ENCODE data around the gene KCNK4.

The KCNK4 gene

DNA sequence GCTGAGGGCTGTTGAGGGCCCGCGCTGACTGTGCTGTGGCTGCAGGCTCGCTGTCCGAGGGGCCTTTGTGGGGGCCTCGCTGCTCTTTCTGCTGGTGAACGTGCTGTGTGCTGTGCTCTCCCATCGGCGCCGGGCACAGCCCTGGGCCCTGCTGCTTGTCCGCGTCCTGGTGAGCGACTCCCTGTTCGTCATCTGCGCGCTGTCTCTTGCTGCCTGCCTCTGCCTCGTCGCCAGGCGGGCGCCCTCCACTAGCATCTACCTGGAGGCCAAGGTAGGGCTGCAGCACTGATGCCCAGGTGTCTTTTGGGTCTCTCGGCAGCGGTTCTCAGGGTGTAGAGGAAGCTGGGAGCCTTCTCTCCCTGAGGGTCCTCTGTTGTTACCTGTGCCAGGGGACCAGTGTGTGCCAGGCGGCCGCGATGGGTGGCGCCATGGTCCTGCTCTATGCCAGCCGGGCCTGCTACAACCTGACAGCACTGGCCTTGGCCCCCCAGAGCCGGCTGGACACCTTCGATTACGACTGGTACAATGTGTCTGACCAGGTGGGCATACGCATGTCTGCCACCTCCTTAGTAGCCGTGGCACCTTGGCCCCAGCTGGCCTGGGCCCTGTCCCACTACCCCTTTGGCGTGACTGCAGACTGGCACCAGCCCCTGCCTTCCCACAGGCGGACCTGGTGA is 3.3 kb upstream of the KCNK4 start:
- FAIRE-seq = no peak
- no peak for DNase-seq (ENCODE audit: extremely low spot score, insufficient read length, low read depth)

DNA sequence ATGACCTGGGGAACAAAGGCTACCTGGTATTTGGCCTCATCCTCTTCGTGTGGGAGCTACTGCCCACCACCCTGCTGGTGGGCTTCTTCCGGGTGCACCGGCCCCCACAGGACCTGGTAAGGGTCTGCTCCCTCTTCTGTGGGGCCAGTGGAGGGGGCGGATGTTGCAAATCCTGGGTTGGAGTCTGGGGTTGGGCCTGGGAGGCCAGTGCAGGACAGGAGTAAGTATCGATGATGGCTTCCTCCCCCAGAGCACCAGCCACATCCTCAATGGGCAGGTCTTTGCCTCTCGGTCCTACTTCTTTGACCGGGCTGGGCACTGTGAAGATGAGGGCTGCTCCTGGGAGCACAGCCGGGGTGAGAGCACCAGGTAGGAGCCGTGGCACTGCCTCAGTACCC is 2.8 kb upstream of the KCNK4 start:
- DNase-seq (ENCODE audit: extremely low spot score, insufficient read length, low read depth) = no peak
- FAIRE-seq = no peak

- DNase-seq (ENCODE audit: extremely low spot score, insufficient read length, low read depth) (no peak), FAIRE-seq (no peak)
These were observed 2.0 kb upstream of the KCNK4 start for GRCh38 chr11:64289002-64289564.

- DNase-seq (ENCODE audit: extremely low spot score, insufficient read length, low read depth) (no peak), FAIRE-seq (no peak)
These were observed 495 bp upstream of the KCNK4 start for GRCh38 chr11:64290352-64291261.

DNA sequence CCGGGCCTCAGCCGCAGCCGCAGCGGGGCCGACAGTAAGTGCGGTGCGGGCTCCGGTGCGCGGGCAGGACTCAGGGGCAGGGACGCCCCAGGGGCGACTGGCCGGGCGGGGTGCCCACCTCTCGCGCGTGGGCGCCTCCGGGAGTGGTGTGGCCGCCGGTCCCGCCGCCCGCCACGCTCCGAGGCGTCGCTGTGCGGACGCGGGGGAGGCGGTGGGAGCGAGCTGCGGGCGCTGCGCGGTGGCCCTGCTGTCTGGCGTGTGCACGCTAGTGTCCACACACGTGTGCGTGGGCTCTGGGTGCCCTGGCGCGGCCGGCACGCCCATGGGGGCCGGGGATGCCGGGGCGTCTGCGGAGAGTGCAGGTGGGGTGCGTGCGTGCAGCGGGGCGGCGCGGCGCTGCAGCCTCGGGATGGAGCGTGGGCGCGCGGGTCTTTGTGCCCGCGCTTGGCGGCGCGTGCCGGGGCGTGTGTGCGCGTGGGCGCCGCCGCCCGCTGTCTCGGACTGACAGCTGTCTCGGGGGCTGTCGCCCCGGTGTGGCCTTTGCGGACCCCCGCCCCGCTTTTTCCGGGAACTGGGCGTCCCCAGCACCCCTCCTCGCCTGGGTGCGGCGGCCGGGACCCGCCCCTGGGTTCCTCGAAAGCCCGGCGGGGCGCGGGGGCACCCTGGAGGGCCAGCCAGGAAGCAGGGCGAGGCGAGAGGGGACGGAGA is 804 bp downstream of the KCNK4 start:
- no peak for FAIRE-seq
- DNase-seq (ENCODE audit: extremely low spot score, insufficient read length, low read depth) = no peak

- no peak for DNase-seq (ENCODE audit: extremely low spot score, insufficient read length, low read depth)
- FAIRE-seq = no peak
These were observed 1.6 kb downstream of the KCNK4 start for GRCh38 chr11:64292460-64293254.

DNA sequence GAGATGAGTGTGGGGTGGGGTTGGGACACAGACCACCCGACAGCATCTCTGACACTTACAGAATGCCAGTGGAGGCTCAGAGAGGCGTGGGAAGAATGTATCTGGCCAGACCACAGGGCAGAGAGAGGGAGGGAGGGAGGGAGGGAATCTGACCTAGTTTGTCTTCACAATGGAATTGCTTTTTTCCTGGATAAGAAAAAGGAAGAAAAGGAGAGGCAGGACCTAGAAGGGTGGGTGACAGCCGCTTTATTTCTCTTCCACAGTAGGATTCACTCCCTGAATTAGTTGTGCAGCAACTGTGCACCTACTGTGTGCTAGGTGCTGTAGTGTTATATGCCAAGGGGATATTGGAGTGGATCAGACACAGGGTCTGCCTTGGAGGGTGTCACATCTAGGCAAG is 3.7 kb downstream of the KCNK4 start:
- DNase-seq (ENCODE audit: extremely low spot score, insufficient read length, low read depth) = no peak
- no peak for FAIRE-seq

DNA sequence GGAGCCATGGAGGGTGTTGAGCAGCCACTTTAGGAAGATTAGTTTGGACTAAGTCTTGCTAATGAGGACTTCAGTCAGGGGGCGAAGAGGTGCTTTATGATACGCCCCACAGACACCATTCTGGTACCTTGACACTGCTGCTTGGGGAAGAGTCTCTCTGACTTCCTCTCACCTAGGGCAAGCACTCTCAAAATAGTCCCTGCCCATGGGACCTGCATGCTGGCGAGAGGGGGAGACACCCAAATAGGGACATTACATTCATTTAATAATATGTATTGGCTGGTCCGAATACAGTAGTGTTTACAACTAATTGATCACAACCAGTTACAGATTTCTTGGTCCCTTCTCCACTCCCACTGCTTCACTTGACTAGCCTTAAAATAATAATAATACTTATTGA is 4.7 kb downstream of the KCNK4 start:
- FAIRE-seq = no peak
- no peak for DNase-seq (ENCODE audit: extremely low spot score, insufficient read length, low read depth)

- no peak for FAIRE-seq
- DNase-seq (ENCODE audit: extremely low spot score, insufficient read length, low read depth) = no peak
These were observed 5.1 kb downstream of the KCNK4 start for GRCh38 chr11:64296236-64296635.

- FAIRE-seq = no peak
- no peak for DNase-seq (ENCODE audit: extremely low spot score, insufficient read length, low read depth)
These were observed 6.0 kb downstream of the KCNK4 start for GRCh38 chr11:64296830-64297698.

DNA sequence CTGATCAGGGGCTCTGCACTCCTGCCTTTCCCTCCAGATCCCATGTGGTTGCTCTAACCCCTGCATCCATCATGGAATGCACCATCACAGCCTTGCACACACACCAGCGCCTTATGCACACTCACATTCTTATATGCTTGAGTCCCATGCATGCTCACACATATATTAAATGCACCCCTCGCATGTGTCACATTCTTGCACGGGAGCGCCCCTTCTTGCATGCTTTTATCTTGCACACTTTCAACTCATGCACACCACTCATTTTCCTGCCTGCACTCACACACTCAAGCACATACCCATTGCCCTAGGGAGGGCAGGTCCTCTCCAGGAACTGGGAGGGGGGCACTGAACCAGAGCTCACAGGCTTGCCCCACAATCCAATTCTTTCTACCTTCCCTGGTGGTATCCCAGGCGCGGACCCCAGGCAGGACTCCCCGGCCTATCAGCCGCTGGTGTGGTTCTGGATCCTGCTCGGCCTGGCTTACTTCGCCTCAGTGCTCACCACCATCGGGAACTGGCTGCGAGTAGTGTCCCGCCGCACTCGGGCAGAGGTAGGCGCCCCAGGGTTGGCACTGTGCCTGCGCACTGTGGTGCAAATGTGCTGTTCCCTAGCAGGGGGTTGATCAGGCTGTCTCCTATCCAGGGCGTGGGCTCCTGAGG is 6.7 kb downstream of the KCNK4 start:
- no peak for FAIRE-seq
- no peak for DNase-seq (ENCODE audit: extremely low spot score, insufficient read length, low read depth)

DNA sequence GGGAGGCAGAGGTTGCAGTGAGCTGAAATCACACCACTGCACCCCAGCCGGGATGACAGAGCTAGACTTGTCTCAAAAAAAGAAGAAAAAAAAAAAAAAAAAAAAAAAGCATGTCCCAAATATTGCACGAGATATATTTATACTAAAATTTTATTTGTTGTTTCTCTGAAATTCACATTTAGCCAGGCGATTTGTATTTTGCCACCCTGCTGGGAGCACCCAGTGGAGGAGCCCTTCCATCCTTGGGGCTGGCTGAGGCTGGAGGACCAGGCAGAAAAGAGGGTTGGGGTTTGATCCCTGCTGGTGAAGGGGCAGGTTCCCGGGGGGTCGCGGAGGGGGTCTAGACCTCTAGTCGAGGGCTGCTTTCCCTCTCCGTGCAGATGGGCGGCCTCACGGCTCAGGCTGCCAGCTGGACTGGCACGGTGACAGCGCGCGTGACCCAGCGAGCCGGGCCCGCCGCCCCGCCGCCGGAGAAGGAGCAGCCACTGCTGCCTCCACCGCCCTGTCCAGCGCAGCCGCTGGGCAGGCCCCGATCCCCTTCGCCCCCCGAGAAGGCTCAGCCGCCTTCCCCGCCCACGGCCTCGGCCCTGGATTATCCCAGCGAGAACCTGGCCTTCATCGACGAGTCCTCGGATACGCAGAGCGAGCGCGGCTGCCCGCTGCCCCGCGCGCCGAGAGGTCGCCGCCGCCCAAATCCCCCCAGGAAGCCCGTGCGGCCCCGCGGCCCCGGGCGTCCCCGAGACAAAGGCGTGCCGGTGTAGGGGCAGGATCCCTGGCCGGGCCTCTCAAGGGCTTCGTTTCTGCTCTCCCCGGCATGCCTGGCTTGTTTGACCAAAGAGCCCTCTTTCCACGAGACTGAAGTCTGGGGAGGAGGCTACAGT is 8.1 kb downstream of the KCNK4 start:
- FAIRE-seq = no peak
- no peak for DNase-seq (ENCODE audit: extremely low spot score, insufficient read length, low read depth)

- FAIRE-seq (no peak), DNase-seq (ENCODE audit: extremely low spot score, insufficient read length, low read depth) (no peak)
These were observed 8.9 kb downstream of the KCNK4 start, which contains the start of gene CATSPERZ for GRCh38 chr11:64299847-64300648. TSS of gene CATSPERZ (plus strand) at chr11:64300358. CDS start at chr11:64300411, 53 bp downstream.

- FAIRE-seq (no peak), DNase-seq (ENCODE audit: extremely low spot score, insufficient read length, low read depth) (no peak)
These were observed 12.3 kb downstream of the KCNK4 start for GRCh38 chr11:64303109-64304031.

- no peak for DNase-seq (ENCODE audit: extremely low spot score, insufficient read length, low read depth)
- FAIRE-seq = no peak
These were observed 12.9 kb downstream of the KCNK4 start for GRCh38 chr11:64304032-64304315.

All from GM18507 (cell line).